ENCODE results near the gene PCYT2. TPM values are rescaled to one million over a fixed set of nuclear protein-coding genes. Genes with fewer than 3 reads are reported as not detected.
A peak's percentile ranks its signal among the peaks of the same experiment; 100 is the strongest.

The PCYT2 gene
- total RNA-seq, 4 donors from 2014 or later, result 23.7 to 34.2 (median 30.4) TPM

DNA sequence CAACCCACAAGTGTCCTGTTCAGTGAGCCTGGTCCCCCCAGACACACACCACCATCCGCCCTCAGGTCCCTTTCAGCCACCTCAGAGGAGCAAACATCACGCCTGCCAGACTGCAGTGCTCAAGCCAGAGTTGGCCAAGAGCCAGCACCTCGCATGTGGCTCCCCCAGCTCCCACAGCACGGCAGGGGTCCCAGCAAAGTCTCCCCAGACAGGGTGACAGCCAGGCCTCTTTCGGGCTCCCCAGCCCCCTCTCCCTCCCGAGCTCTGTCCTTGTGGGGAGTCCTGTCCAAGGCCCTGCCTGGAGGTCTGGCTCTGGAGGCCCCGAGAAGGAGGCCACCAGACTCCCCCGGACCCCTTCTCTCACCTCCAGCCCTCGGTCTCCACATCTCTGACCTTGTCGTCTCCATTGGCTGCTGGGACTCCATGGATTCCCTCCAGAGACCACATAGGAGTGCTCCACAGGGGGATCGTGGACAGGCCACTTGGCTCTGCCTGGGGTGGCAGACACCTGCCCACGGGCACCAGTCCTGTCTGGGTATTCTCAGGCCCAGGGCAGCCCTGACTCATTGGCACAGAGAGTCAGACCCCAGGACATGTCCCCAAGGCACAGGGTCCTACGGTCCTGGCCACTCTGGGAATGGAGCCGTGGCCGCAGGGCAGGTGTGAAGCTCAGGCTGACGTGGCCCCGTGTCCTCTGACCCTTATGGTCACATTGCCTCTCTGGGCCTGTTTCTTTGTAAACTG, 37.6 kb upstream of the PCYT2 start:
- Histone ChIP-seq H3K9me3 (no peaks in the 10 kb centered on the region), H3K4me3 (no peak overlapping the region), H3K27me3 (no peaks in the 10 kb centered on the region), H3K4me1 (no peaks in the 10 kb centered on the region), H3K27ac (no peak overlapping the region), H3K36me3 (no peaks in the 10 kb centered on the region)
- 91% methylated on average over 11 of the region's 17 CpGs for WGBS
- TF ChIP-seq POLR2AphosphoS5 (IDR thresholded peaks at IDR 0.05), result no peak
- TF ChIP-seq, protein P1, sequence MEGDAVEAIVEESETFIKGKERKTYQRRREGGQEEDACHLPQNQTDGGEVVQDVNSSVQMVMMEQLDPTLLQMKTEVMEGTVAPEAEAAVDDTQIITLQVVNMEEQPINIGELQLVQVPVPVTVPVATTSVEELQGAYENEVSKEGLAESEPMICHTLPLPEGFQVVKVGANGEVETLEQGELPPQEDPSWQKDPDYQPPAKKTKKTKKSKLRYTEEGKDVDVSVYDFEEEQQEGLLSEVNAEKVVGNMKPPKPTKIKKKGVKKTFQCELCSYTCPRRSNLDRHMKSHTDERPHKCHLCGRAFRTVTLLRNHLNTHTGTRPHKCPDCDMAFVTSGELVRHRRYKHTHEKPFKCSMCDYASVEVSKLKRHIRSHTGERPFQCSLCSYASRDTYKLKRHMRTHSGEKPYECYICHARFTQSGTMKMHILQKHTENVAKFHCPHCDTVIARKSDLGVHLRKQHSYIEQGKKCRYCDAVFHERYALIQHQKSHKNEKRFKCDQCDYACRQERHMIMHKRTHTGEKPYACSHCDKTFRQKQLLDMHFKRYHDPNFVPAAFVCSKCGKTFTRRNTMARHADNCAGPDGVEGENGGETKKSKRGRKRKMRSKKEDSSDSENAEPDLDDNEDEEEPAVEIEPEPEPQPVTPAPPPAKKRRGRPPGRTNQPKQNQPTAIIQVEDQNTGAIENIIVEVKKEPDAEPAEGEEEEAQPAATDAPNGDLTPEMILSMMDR (IDR thresholded peaks at IDR 0.05), result no peak
- no peak for TF ChIP-seq POLR2A (IDR thresholded peaks at IDR 0.05)
- no peak for TF ChIP-seq EP300 (IDR thresholded peaks at IDR 0.05)
- DNase-seq (ENCODE audit: low spot score in 2 of 2), result no peak

DNA sequence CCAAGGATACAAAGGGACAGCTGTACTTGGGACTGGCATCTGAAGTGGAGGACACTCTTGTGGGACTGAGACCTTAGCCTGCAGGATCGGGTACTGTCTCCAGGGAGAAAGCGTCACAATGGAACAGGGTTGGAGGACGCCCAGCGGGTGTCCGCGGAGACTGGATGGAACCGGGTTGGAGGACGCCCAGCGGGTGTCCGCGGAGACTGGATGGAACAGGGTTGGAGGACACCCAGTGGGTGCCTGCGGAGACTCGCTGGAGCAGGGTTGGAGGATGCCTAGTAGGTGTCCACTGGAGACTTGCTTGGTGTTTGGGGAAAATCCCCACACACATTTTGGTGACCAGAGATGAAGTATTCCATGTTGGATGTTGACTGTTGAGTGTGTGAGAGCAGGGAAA, 36.0 kb upstream of the PCYT2 start, which contains the start of gene MYADML2:
Gene MYADML2, minus strand, starts transcription at position 45 of the 400 bp plus-strand sequence. CDS start 5,492 bp downstream, outside the sequence.
- Histone ChIP-seq H3K36me3 (no peaks in the 10 kb centered on the region), H3K4me1 (no peaks in the 10 kb centered on the region), H3K27ac (no peak within 1 kb of the TSS), H3K9me3 (no peaks in the 10 kb centered on the region), H3K27me3 (peaks cover 8% of the 10 kb centered on the region), H3K4me3 (no peak within 1 kb of the TSS)
- WGBS, result 74% methylated on average over 13 of the region's 13 CpGs
- TF ChIP-seq, protein P1 (IDR thresholded peaks at IDR 0.05), result no peak
- TF ChIP-seq POLR2A (IDR thresholded peaks at IDR 0.05), result no peak
- TF ChIP-seq EP300 (IDR thresholded peaks at IDR 0.05), result no peak
- TF ChIP-seq POLR2AphosphoS5 (IDR thresholded peaks at IDR 0.05), result no peak
- DNase-seq (ENCODE audit: low spot score in 2 of 2), result peak in 1 of 2 donors; percentile 35

DNA sequence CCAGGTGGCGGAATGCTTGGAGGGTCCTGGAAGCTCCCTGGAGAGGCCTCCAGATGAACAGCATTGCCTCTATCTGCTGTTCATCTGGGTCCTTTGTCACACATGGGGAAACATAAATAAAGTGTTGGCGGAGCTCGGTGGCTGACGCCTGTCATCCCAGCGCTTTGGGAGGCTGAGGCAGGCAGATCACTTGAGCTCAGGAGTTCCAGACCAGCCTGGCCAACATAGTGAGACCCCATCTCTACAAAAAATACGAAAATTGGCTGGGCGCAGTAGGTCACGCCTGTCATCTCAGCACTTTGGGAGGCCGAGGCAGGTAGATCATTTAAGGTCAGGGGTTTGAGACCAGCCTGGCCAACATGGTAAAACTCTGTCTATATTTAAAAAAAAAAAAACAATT, 33.7 kb upstream of the PCYT2 start:
- DNase-seq (ENCODE audit: low spot score in 2 of 2), result no peak
- 97% methylated on average over 9 of the region's 9 CpGs for WGBS
- H3K27me3 ChIP-seq, result peaks cover 17% of the 10 kb centered on the region

DNA sequence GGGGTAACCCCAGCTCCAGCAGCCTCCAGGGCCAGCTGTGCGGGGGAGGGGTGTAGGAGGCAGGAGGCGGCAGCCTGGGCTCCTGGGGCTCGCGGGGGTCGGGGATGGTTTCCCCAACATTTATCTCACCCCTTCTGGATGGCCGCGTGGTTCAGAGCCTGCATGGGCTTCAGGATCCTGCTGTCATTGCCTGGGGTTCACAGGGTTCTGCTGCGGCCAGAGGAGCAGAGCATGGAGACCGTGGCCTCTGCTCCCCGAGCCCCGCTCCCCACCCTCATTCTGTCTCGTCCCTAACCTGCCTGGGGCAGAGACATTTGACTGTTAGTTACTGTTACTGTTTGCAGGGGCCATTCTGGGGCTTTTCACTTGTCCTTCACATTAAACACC, 31.0 kb upstream of the PCYT2 start:
- Histone ChIP-seq H3K4me1 (peaks cover 18% of the 10 kb centered on the region), H3K27me3 (peaks cover 17% of the 10 kb centered on the region), H3K36me3 (no peaks in the 10 kb centered on the region), H3K9me3 (no peaks in the 10 kb centered on the region), H3K4me3 (no peak overlapping the region), H3K27ac (no peak overlapping the region)
- 49% methylated on average over 8 of the region's 12 CpGs for WGBS
- TF ChIP-seq EP300 (IDR thresholded peaks at IDR 0.05) (no peak), POLR2A (IDR thresholded peaks at IDR 0.05) (no peak), POLR2AphosphoS5 (IDR thresholded peaks at IDR 0.05) (no peak)
- TF ChIP-seq, protein P1 (IDR thresholded peaks at IDR 0.05), result no peak
- DNase-seq (ENCODE audit: low spot score in 2 of 2), result no peak

More for the DNA sequence above, 33.7 kb upstream of the PCYT2 start:
- Histone ChIP-seq H3K27ac (no peak overlapping the region), H3K9me3 (no peaks in the 10 kb centered on the region), H3K4me1 (peaks cover 6% of the 10 kb centered on the region), H3K4me3 (no peak overlapping the region), H3K36me3 (no peaks in the 10 kb centered on the region)
- no peak for TF ChIP-seq POLR2A (IDR thresholded peaks at IDR 0.05)
- TF ChIP-seq POLR2AphosphoS5 (IDR thresholded peaks at IDR 0.05), result no peak
- no peak for TF ChIP-seq EP300 (IDR thresholded peaks at IDR 0.05)
- TF ChIP-seq, protein P1 (IDR thresholded peaks at IDR 0.05), result no peak

DNA sequence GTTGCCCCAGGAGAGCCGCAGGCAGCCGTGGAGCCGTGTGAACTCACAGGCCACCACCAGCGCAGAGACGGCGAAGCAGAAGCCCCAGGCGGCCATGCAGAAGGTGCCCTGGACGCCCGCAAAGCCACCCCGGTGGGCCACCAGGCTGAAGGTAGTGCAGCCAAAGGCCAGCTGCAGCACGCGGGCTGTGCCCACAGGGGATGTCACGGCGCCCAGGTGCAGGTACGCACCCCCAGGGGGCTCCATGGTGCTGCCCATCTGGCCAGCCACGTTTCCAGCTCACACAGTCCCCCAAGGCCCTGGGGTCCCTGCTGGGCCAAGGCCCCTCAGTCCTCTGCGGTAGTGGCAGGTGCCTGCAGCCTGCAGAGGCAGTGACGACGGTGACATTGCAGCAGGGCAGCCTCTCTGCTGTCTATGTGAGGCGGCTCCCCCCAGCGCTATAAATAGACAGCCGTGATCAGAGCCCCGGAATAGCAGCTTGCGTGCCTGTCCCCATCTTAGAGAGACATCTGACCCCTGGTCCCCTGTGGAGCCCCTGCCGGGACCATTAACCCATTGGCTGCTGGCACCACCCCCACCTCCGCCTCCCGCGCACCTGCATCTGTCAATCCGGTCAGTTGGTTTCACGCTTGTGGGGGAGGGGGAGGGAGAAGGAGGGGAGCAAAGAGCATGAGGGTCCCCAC, 30.4 kb upstream of the PCYT2 start:
- Histone ChIP-seq H3K27ac (no peak overlapping the region), H3K27me3 (peaks cover 17% of the 10 kb centered on the region), H3K4me1 (peaks cover 23% of the 10 kb centered on the region), H3K9me3 (no peaks in the 10 kb centered on the region), H3K4me3 (no peak overlapping the region), H3K36me3 (no peaks in the 10 kb centered on the region)
- WGBS, result 66% methylated on average over 17 of the region's 30 CpGs
- TF ChIP-seq EP300 (IDR thresholded peaks at IDR 0.05), result no peak
- no peak for TF ChIP-seq POLR2A (IDR thresholded peaks at IDR 0.05)
- TF ChIP-seq POLR2AphosphoS5 (IDR thresholded peaks at IDR 0.05), result no peak
- TF ChIP-seq, protein P1 (IDR thresholded peaks at IDR 0.05), result no peak
- DNase-seq (ENCODE audit: low spot score in 2 of 2), result no peak
